Head of caudate nucleus (tissue), 42 donors: Measurements from ENCODE around the gene CDC73.
"Not testable (repeated sequence)": the region's sequence is repeated elsewhere in the genome, so short reads cannot be mapped to it uniquely, and the experiment has no call there.

ENCODE experiments used
- DNase-seq, 42 donors: peaks; one replicate each; pipeline versions ENCODE4 v3.0.0 to v3.0.0-alpha.2; 2020 to 2021; ENCODE audit warnings: mixed read lengths in 7 of 42
- intact Hi-C: fragments of 100-400 bp; cut with DNase I; formaldehyde crosslinking; loops from one replicate; pipeline ENCODE4 v1.15.0; 2022

CDC73 gene

DNA sequence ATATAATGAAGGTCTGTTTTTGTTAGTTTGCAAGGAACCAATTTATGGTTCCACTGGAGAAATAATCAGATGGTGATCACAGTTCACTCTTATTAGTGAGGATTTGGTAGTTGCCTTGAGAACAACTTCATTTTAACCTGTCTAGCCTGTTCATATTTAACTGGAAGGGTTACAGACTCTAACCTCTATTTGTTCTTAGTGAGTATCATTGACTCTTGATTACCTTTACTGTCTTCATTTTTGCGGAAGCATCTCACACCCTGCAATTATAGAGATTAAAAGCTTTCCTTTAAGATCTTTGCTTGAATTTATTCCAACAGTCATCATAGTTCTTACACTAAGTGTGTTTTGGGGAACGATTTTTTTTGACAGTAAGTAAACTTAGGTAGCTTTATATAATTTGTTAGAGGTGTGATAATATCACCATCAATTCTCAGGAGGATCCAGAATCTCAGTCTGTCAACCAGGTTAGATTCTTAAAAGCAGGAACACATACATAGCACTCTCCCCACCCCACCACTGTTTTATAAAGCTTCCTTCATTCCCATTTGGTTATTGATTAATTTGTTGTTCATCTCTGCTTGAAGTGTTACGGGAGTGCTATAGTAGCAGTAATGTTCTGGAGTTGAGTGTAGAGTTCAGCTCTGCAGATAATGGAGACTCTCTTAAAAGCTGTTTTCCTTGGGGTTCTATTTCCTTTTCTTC, 34.4 kb downstream of the CDC73 start:
- intact Hi-C loops: no loop called here
- DNase-seq: no peak

DNA sequence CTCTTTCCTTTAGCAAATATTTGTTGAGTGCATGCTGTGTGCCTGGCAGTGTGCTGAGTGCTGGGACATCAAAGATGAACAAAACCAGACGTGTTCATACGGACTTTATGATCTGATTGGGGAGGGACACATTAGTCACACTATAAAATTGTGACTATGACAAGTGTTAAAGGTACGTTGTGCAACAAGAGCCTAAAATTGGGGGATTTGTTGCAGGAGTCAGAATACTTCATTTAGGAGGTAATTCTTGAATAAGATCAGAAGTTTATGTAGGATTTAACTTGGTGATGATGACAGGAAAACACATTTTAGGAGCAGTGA, 35.0 kb downstream of the CDC73 start:
- no peak for DNase-seq
- intact Hi-C loops: no loop called here

DNA sequence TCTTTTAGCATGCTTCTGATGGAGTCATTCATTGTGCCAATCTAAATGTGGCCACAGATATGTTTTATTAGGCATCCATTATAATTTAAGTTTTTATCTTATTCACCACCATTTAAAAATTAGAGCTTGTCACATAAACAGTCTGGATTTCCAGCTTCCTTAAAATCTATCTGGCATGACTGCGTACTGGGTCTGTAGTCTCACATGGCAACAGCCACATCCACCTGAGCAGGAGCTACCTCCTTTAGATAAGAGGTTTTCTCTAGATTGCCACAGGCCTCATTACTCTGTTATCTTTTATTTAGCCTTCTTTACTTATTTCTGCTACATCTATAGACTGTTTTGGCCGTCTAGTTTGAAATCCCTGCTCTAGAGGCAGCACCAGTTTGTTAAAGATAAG, 35.5 kb downstream of the CDC73 start:
- intact Hi-C loops: no loop called here
- DNase-seq: no peak

DNA sequence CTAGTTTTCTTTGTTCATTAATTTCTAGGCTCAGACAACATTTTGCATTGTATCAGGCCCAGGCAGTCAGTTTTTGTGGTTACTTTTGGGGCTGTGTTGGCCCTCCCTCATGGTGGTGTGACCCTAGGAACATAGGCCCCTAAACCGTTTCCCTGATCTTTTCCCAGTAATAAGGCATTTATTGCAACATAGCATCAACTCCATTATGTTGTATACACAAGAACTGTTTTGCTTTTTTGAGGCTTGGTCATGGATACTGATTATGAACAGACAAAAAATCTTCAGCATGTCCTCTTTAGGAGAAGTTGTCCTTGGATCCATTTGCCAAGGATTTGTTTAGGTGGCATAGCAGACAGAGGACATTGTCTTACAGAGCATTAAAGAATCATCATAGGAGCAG, 54.3 kb downstream of the CDC73 start:
- DNase-seq: no peak
- intact Hi-C loops: no loop called here

DNA sequence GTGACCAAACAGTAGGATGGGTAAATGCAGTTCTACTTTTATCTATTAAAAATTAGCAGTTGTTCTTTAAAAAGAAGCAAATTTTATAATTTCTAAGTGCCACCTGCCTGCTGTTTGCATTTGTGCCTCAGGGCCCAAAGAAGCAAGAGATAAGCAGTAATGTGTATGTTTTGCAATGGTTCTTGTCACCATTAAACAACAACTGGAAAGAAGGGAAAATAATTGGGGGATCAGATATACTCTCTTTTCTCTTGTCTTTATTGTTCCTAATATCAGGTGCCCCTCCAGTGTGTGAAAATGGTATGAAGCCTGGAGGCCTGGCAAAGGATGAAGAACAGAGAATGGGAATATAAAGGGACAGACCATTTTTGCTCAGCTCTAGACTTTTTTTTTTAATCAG, 55.0 kb downstream of the CDC73 start:
- no peak for DNase-seq
- intact Hi-C loops: no loop called here

GRCh38 chr1:193179094-193179493, 57.3 kb downstream of the CDC73 start:
- intact Hi-C loops: no loop called here
- DNase-seq: no peak

GRCh38 chr1:193181536-193181935, 59.7 kb downstream of the CDC73 start:
- DNase-seq: no peak
- intact Hi-C loops: no loop called here

DNA sequence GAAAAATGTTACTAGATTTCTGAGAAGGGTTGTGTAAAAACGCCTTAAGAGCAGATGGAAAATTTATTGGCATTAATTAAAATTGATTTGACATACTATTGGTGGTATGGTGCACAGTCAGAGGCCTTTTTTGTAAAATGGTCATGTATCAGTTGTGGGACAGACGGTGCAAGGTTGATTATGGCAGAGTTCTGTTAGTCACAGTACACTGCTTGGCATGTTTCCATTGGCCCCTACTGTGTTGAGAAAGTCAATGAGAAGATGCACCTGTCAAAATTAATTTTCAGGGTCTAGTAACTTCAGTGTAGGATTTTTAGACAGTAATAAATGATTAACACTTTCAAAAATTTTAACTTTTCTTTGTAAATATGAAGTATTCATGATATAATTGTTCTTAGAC, 60.2 kb downstream of the CDC73 start:
- intact Hi-C loops: no loop called here
- no peak for DNase-seq

GRCh38 chr1:193183019-193183627, 61.3 kb downstream of the CDC73 start:
- intact Hi-C loops: no loop called here

GRCh38 chr1:193184776-193185175, 62.9 kb downstream of the CDC73 start:
- intact Hi-C loops: no loop called here
- no peak for DNase-seq

More at GRCh38 chr1:193183019-193183627, 61.3 kb downstream of the CDC73 start:
- DNase-seq: peak in 9 of 42 donors; percentile 20 to 65 (median 34)

GRCh38 chr1:193185211-193185610, 63.4 kb downstream of the CDC73 start:
- DNase-seq: no peak
- intact Hi-C loops: no loop called here

DNA sequence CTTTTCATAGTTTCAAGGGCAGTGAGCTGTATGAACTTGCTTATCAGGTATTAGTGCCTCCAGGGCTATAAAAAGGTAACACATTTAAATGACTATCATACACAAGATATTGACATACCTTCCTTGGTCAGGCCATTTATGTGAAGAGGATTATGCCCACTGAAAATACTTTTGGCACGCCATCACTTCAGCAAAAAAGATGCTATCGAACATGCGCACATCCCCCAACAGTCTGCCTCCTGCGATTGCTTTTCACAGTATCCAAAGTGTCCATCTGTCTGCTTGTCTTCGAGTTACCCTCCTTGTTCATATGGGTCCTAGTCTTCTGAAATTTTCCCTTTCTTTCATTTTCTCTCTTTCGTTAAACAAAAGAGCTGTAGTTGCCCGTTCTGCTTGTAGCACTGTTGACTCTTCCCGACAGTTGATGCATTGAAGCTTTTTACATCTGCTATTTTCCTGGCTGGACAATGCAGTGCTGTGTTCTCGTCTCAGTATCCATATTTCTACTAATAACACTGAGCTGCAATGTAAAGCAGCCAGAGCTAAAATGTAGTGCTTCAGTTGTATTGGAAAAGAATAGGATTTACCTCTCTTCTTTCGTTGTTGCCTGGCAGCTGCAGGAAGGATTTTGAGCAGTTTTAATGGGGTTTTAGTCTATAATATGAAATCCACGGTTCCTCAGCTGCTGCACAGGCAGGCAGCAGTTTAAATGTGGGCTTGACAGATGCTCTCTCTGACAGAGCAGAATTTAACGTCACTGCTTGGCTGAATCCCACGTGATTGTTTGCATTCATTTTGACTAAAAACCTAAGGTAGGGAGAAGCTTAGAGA, 64.3 kb downstream of the CDC73 start, which contains the start of gene B3GALT2:
Gene B3GALT2 (minus strand): TSS at position 713 of the 831 bp plus-strand sequence. CDS start 5,051 bp downstream, outside the sequence.
- intact Hi-C loops: no loop called here

DNA sequence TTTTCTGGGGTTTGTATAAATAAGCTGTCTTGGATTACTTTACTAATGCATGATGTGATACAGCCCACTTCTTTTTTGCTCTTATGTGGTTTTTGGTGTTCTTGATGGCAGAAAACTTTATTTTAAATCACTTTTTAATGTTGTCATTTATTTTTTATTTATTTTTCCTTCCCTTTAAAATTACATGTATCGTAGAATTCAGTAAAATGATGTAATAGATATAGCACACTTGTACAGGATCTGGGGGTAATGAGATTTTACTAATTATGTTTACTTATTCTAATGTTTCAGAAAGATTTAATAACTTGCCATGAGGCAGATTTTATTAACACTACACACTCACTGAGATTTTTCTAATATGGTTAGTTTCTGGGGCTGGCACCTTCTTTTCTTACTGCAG, 65.3 kb downstream of the CDC73 start:
- intact Hi-C loops: no loop called here
- no peak for DNase-seq

More for the DNA sequence above, 64.3 kb downstream of the CDC73 start, which contains the start of gene B3GALT2:
- DNase-seq: peak; percentile 10 to 86 (median 66)

- intact Hi-C loops: not testable (repeated sequence)
These were observed 67.1 kb downstream of the CDC73 start for GRCh38 chr1:193188915-193189314.

GRCh38 chr1:193189442-193190095, 67.7 kb downstream of the CDC73 start:
- no peak for DNase-seq
- intact Hi-C loops: no loop called here

More at GRCh38 chr1:193188915-193189314, 67.1 kb downstream of the CDC73 start:
- DNase-seq: not testable (repeated sequence)

DNA sequence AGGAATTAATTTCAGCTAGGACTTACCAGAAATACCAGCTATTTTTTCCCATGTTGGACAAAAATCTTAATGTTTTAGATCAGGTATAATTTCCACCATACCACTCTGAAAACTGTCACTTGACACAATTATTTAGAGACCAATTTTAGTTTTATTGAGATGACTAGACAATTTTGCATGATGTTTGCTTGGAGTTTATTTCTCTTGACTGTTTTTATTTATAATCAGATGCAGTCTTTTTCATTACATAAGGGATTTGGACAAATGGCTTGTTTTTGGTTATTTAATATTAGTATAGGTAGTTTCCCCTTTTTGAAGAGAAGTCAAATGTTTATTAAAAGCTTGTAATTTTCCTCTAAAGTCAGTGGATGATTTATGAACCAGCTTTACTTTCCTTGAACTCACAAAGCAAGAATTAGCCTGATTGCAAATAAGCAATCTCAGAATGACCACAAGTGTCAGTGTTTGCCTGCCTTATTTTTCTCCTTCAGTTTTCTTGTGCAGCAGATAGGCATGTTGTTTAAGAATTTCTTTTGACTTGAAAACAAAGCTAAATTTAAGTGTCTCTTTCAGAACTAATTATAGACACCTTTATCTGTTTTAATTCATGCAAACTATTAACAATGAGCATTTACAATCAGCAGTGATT, 68.4 kb downstream of the CDC73 start:
- peak in 1 of 42 donors; percentile 28 for DNase-seq
- intact Hi-C loops: no loop called here

GRCh38 chr1:193192586-193192985, 70.8 kb downstream of the CDC73 start:
- intact Hi-C loops: no loop called here
- DNase-seq: no peak

- intact Hi-C loops: no loop called here
These were observed 78.1 kb downstream of the CDC73 start for GRCh38 chr1:193199940-193200339.

DNA sequence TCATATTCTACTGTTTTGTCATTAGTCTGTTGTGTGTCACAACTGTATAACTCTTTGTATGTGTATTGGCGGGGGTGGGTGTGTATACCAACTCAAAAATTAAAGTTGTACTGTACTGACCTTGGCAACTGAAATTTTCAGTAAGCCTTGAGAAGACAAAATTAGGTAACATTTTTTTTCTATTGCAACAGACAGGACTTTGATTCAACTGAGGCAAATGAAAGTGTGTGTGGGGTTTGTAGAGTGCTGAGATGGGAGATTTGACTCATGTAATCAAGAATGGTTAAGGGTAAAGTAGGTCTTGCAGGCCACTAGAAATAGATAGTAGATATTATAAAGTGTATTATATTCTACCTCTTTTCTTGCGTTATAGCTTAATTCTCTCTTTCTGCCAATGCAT, 79.2 kb downstream of the CDC73 start:
- no peak for DNase-seq
- intact Hi-C loops: no loop called here

More at GRCh38 chr1:193199940-193200339, 78.1 kb downstream of the CDC73 start:
- no peak for DNase-seq
